Frontal cortex (tissue), 4 donors: ENCODE data around the gene COL23A1. TPM values are rescaled to one million over a fixed set of nuclear protein-coding genes. Genes with fewer than 3 reads are reported as not detected.
"Not testable (repeated sequence)": the region's sequence is repeated elsewhere in the genome, so short reads cannot be mapped to it uniquely, and the experiment has no call there.

Experiments used
- DNase-seq, 2 donors: peaks; one replicate each; pipeline ENCODE4 v3.0.0; 2012; ENCODE audit warnings: low spot score in 2 of 2
- FAIRE-seq: peaks from 2 replicates; lab custom pipeline; 2012; peaks lifted over from hg19 to GRCh38; lab: Jason Lieb, UNC
- total RNA-seq: library from RNA; depleted of rRNA; stranded (reverse); fragments of >200 nt; gene quantifications from one replicate; pipeline ENCODE4 v1.2.3, GENCODE V29; 2014
- donor health status: control.
- donor health status: control.
- donor health status: control.

COL23A1 gene
- total RNA-seq, 1 donor from 2014 or later: 0.82 TPM

- DNase-seq (no peak), FAIRE-seq (no peak)
Observed at GRCh38 chr5:178378527-178379484, 211.4 kb downstream of the COL23A1 start.

DNA sequence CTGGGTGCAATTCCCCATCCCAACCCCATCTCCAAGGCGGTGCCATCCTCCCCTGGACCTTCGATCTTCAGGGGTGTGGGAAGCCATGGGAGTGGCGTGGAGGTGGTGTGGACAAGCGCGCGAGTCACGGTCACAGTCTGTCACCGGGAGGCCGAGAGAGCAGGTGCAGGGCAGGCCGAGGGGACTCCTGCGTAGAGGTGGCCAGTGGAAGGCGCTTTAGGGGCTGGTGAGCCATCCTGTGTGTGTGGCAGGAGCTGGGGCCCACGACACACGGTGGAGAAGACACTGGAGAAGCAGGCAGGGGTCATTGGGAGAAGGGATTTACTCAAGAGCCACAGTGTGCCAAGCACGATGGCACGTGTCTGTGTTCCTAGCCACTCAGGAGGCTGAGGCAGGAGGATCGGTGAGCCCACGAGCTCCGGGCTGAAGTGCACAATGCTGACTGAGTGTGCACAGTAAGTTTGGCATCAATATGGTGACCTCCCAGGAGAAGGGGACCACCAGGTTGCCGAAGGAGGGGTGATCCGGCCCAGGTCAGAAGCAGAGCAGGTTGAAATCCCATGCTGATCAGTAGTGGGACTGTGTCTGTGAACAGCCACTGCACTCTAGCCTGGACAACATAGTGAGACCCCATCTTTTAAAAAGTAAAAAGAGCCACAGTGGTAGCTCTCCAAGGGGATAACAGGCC, 212.5 kb downstream of the COL23A1 start:
- FAIRE-seq (no peak), DNase-seq (no peak)

DNA sequence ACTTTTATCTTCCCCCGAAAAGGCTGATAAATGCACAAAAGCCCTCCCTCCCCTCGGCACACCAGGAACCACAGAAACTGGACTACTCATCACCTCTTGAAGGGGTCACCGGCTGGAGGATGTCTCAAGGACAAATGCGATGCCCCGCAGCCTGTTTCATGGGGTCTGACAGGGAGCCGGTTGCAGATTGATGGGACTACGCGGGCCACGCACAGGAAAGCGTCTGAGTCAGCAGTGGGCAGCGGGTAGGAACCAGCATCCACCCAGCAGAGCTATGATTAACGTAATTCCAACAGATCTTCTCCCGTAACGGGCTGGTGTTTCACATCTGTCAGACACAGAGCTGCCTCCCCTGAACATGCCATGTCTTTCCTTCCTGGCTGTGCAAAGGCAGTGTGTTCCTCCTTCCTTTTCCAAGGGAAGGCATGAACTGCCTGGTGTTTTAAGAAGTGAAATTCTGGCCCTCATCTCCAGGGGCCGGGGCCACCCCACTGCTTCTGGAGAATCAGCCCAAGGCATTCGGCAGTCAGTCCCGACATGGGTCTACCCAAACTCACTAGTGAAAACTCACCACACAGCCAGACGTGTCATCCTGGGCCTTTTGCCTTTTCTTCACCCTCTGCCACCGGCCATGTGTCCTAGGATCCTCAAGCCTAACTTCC, 213.1 kb downstream of the COL23A1 start:
- no peak for DNase-seq
- no peak for FAIRE-seq

DNA sequence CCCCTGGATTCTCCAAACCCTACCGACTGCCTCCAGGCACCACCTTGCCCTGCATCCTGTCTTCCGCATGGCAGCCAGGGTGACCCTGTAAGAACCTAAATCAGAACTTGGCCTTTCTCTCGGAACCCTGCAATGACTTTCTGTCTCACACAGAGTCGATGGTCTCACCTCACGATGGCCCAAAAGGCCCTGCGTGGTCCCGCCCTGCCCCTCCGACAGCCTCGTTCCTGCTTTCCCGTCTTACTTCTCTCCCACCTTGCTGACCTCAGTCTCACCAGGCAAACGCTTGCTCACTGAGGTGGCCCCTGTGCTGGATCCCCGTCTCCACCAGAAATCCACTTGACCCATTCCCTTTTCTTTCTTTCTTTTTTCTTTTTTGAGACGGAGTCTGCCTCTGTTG, 214.8 kb downstream of the COL23A1 start:
- FAIRE-seq (no peak), DNase-seq (no peak)

DNA sequence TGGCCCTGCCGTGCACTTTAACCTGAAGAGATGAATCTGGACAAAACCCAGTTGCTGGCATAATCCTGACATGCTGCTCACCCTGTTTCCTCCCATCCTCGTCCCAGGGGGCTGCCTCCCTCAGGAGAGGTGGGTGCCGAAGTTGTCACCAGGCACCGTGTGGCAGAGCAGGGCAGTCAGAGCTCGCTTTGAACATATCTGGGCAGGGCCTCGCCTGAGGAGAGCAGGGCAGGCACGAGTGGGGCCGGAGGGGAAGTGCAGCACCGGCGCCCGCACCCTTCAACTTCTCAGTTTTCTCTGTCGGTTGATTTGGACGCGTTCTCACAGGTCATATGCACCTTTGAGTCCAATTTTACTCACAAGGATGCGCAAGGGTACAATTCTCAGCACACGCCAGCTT, 216.5 kb downstream of the COL23A1 start:
- DNase-seq: no peak
- FAIRE-seq: no peak

- DNase-seq: peak in 1 of 2 donors; percentile 51
- FAIRE-seq: no peak
Observed at GRCh38 chr5:178372142-178372571, 218.0 kb downstream of the COL23A1 start.

GRCh38 chr5:178371362-178372111, 218.7 kb downstream of the COL23A1 start:
- FAIRE-seq: no peak
- no peak for DNase-seq

- DNase-seq (no peak), FAIRE-seq (no peak)
Observed at GRCh38 chr5:178370102-178370501, 220.1 kb downstream of the COL23A1 start.

- not testable (repeated sequence) for FAIRE-seq, DNase-seq
Observed at GRCh38 chr5:178369469-178369868, 220.7 kb downstream of the COL23A1 start.

DNA sequence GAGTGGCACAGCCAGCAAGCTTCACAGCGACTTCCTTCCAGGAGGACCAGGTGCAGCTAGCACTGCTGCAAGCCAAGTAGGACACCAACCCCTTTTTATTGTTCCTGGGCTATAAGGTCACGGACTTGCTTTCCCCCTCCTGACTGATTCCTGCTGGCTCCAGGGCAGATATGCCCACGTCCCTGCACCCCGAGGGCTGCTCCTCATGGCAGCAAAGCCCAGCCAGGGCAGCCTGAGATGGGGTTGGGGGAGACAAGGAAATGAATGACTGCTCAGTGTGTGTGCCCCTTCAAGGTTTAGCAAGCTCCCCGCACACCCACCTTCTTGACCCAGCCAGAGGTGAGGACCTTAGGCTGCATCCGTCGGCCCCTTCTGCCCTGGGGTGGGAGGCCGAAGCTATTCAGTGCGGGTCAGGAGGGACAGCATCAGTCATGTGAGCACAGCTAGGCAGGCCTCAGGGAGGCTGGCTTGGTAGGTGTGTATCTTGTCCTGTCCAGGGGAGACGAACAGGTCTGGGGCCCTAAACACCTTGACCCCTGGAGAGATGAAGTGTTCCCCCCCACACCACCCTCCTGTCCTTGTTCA, 221.4 kb downstream of the COL23A1 start:
- no peak for DNase-seq
- FAIRE-seq: no peak

- FAIRE-seq: no peak
Observed at GRCh38 chr5:178368274-178368673, 221.9 kb downstream of the COL23A1 start.

GRCh38 chr5:178367736-178368120, 222.5 kb downstream of the COL23A1 start:
- DNase-seq (no peak), FAIRE-seq (no peak)

More at GRCh38 chr5:178368274-178368673, 221.9 kb downstream of the COL23A1 start:
- DNase-seq: no peak

DNA sequence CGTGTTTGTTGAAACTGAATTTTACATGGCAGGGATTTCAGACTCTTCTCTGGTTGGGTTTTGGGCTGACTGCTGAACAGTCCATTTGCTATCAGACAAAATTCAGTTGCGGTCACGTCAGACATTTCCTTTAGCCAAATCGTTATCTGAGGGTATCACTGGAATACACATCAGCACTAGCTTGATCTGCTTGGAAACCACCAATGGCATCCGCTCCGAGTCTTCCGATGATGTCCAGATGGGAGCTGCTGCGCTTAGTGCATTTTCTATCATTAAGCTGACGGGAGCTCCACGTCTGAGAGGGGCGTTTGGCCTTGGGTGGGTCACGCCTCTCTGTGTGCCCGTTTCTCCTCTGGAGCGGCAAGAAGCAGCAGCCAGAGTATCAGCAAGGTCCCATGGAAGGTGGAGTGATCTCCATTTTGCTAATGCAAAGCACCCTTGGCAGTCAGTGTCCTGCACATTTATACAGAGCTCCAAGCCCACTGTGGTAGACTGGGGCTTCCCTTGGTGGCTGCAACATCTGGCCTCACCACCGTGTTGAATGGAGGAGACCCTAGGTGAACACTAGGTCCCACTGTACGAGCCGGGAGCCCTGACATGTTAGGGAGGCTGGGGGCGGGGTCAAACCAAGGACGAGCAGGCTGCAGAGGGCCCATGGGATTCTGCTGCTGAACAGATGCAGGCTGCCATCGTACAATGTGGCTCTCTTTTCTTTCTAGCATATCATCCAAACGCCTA, 223.0 kb downstream of the COL23A1 start:
- FAIRE-seq (no peak), DNase-seq (no peak)

DNA sequence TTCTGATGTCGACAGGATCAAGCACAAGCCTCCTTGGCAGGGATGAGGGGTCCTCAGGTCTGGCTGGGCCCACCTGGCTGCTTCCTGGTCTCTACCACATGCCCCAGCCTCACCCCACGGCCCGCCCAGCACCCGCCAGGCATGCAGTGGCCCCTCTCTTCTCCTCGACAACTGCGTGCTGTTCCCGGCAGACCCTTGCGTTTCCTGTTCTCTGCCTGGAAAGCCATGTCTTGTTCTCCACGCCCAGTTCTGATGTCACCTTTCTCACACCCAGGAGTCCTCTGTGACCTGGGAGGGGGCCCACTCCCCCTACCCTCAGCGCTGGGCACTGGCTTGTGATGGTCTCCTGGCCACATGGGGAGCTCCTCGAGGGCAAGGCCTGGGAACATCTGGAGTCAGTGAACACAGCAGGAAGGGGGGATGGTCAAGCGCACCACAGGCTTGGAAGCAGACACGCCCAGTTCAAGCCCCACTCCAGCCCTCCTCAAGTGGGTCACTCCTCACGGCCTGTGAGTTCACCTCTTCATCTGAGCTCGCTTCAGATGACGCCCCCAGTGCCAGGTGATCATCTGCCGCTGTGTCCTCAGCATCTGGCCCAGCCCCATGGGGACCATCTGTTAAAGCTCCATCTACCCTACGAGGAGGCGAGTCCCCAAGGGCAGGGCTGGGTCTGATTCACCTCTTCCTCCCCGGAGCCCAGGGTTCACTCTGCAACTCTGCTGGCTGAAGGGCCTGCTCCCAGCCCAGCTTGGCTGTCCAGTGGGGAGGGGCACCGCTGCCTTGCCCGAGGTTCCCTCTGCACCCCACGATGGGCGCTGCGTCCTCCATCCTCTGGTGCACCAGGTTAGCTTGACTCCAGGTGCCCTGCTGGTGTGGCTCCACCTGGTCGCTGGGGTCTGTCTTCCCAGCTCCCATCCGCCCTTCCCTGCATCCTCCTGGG, 224.4 kb downstream of the COL23A1 start:
- DNase-seq (no peak), FAIRE-seq (no peak)

DNA sequence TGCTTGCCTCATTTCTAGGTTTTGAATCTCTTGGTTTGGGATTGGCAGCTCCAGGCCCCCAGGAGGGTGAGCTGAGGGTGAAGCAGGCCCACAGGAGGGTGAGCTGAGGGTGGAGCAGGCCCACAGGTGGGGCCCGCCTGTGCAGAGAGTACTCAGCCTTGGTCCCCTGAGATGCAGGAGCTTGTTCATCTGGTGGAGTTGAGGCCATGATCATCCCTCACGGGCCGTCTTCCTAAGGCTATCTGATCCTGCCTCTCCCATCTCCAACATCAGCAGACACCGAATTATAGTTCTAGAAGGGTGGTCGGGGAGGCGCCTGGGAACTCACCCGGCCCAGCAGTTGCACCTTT, 225.9 kb downstream of the COL23A1 start:
- DNase-seq: no peak
- FAIRE-seq: no peak

- DNase-seq: no peak
- FAIRE-seq: no peak
Observed at GRCh38 chr5:178363501-178364325, 226.5 kb downstream of the COL23A1 start.
